GM18951 (cell line): ENCODE data around the gene SLC6A19.

ENCODE experiments used
- POLR2A ChIP-seq: IDR thresholded peaks from 4 replicates; pipeline ENCODE4 v1.6.1; 2011; ENCODE audit warnings: mild to moderate bottlenecking; ENCODE audit not compliant: insufficient read length, insufficient read depth; ENCODE audit errors: extremely low read depth
- in situ Hi-C: fragments of 300-500 bp; cut with MboI; formaldehyde crosslinking; loops from one replicate; pipeline ENCODE4 v1.12.0; 2022; ENCODE audit warnings: low sequenced_read_pairs, mixed read lengths, inconsistent platforms; ENCODE audit not compliant: unreplicated experiment

Gene SLC6A19

GRCh38 chr5:1161108-1161832 is 40.1 kb upstream of the SLC6A19 start:
- TF ChIP-seq POLR2A = no peak
- in situ Hi-C loops = no loop called here

GRCh38 chr5:1161833-1162229 is 39.6 kb upstream of the SLC6A19 start:
- in situ Hi-C loops = no loop called here
- no peak for TF ChIP-seq POLR2A

GRCh38 chr5:1162276-1162675 is 39.1 kb upstream of the SLC6A19 start:
- TF ChIP-seq POLR2A = no peak
- in situ Hi-C loops = no loop called here

GRCh38 chr5:1162751-1163150 is 38.6 kb upstream of the SLC6A19 start:
- in situ Hi-C loops = no loop called here
- TF ChIP-seq POLR2A = no peak

GRCh38 chr5:1163366-1163765 is 38.0 kb upstream of the SLC6A19 start:
- in situ Hi-C loops = no loop called here
- TF ChIP-seq POLR2A = no peak

DNA sequence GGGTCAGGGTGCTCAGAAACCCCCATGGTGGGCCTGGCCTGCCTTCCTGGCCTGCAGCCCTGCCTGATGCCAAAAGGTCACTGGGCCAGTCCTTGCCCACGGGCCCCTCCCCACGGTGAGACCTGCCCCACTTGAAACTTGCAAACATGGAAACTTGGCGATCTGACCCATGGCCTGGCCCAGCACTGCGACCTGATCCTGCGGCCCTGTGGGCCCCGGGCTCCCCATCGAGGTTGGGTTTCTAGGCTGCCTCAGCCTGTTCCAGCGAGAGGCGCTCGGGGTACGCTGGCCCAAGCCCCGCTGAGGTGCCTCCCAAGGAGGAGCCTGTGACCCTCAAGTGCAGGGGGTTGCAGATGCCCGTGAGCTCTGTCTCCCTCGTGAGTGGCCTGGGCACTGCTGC is 37.5 kb upstream of the SLC6A19 start:
- TF ChIP-seq POLR2A = no peak
- in situ Hi-C loops = no loop called here

GRCh38 chr5:1164696-1165630 is 36.4 kb upstream of the SLC6A19 start:
- no peak for TF ChIP-seq POLR2A
- in situ Hi-C loops = no loop called here

- in situ Hi-C loops = no loop called here
- no peak for TF ChIP-seq POLR2A
Measured at GRCh38 chr5:1165864-1166263, 35.5 kb upstream of the SLC6A19 start.

GRCh38 chr5:1166370-1166769 is 35.0 kb upstream of the SLC6A19 start:
- in situ Hi-C loops = no loop called here
- no peak for TF ChIP-seq POLR2A

DNA sequence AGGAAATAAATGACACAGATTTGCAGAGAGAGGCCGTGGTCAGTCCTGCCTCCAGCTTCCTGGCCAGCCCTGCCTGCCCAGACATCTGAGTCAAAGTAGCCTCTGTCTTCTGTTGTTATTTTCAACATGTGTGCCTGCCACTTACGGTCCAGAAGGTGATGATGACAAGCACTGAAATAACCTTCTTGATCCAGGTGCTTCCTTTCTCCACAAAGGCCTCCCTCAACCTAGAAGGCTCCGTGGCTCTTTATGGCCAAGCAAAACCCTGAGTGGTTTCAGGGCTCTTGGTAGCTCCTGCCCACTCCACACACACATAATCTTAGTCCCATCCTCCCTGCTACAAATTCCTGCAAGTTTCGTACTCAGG is 34.1 kb upstream of the SLC6A19 start:
- no peak for TF ChIP-seq POLR2A
- in situ Hi-C loops = no loop called here

DNA sequence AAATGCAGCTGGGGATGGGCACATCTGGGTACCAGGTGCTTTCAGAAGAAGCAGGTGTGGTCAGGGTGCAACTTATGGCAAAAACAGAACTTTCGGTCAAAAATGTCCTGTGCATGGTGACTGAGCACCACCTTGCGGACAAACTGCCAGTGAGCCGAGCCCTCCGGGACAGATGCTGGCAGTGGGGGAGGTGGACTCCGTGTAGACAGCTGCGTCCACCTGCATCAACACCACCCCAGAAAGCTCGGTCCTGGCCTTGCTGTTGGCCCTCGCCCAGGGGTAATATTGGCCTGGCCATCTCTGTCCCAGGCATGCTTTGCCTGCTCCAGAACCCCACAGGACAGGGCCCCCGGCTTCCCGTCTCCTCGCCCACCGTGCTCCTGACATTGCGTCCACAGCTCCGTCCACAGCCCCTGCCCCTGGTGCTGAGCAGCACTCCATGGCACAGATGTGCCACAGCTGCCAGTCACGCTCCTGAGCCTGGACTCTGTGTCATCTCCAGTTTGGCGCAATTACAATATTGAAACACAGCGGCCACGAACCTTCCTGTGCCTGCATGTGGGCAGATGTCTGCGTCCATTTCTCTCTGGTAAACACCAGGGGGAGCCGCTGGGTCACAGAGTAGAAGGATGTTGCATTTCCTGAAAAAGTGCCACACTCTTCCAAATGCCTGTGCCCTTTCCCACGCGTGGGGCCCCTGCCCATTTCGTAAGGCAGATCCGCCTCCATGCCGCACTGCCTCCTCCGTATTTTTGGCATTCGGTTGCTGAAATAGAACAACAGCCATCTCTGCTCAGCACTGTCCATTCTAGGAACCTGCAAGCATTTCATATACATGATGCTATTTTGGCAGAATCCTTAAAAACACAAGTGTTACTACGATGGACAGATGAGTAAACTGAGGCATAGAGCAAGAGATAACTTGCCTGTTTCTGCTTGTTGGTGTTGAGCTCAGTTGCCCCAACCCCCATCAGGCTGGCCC is 33.4 kb upstream of the SLC6A19 start:
- TF ChIP-seq POLR2A = no peak
- in situ Hi-C loops = no loop called here

DNA sequence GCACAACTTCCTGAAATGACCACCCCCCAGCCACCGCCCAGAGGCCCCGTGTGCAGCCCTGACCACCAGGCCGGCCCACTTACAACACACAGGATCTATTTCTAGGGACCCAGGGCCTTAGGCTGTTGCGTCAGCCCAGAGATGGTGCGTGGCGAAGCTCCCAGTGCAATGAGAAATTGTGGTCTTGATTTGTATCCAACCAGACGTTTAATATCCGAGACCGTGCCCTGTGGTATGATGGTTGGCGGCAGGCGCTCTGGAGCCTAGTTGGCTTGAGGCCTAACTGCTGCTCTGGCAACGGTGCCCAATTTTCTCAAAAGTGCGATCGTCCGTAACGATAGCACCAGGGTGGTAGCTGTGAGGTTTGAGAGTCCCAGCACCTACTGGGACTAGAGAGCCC is 32.6 kb upstream of the SLC6A19 start:
- in situ Hi-C loops = no loop called here
- TF ChIP-seq POLR2A = no peak

DNA sequence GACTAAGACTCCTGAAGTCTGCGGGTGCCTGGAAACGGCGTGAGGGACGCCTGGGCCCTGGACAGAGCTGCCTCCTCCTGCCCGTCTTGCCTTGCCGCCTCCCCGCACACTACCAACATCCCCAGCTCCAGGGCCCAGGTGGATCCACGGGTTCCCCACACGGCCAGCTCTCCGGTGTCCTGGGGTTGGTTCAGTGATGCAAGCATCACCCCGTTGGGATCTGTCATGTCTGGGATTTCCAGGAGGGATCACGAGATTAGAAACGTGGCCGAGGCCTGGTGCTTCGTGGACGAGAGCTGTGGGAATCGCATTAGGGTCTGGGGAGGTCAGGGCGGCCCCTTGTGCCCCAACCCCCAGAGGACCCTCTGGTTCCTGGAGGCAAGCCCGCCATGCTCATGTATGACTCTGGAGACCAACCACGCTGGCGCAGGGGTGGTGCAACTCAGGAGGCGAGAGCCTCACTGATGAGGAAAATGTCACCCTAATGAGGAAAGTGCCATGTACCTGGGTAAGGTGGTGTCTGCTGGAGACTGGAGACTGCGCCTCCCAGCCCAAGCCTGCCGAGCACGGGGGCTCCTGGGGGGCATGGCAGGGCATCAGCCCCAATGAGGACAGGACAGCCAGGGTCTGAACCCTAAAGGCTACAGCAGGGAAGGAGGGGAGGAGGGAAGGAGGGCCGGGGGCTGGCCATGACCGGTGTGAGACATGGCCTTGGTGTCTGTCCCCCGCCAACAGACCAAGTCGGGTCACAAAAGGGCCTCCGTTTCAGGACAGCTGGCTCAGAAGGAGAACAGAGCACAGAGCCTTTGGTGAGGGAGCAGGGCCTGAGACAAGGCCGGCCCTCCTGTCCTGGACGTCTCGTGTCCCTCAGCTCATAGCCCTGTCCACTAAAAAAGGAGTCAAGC is 31.9 kb upstream of the SLC6A19 start:
- TF ChIP-seq POLR2A = no peak
- in situ Hi-C loops = loop anchor here (10.0 kb wide), 1 partner anchor 475 kb away; no protein-coding TSS in a partner anchor
